ENCODE results near the gene ARMC8. TPM values are rescaled to one million over a fixed set of nuclear protein-coding genes. Genes with fewer than 3 reads are reported as not detected.

The ARMC8 gene
- total RNA-seq, 1 donor from 2014 or later = 81.1 TPM

Other genes with a start within 250 kb of the ARMC8 start
- 0.96 TPM for gene CLDN18, start 177.1 kb upstream of the ARMC8 start, total RNA-seq (ENCODE audit: insufficient read depth, low replicate concordance)
- gene DZIP1L, start 71.7 kb upstream of the ARMC8 start, total RNA-seq (ENCODE audit: insufficient read depth, low replicate concordance) = 15.9 TPM
- 0.96 TPM for gene A4GNT, start 54.9 kb upstream of the ARMC8 start, total RNA-seq (ENCODE audit: insufficient read depth, low replicate concordance)
- 10.8 TPM for gene DBR1, start 12.4 kb upstream of the ARMC8 start, total RNA-seq (ENCODE audit: insufficient read depth, low replicate concordance)
- gene NME9, start 142.6 kb downstream of the ARMC8 start, total RNA-seq (ENCODE audit: insufficient read depth, low replicate concordance) = 0.48 TPM
- 22.6 TPM for gene MRAS, start 161.3 kb downstream of the ARMC8 start, total RNA-seq (ENCODE audit: insufficient read depth, low replicate concordance)
- 4.1 TPM for gene ESYT3, start 247.3 kb downstream of the ARMC8 start, total RNA-seq (ENCODE audit: insufficient read depth, low replicate concordance)